H54 (cell line): ENCODE results near the gene FAM174C.
"Not testable (repeated sequence)": the region's sequence is repeated elsewhere in the genome, so short reads cannot be mapped to it uniquely, and the experiment has no call there.

Experiments
- DNase-seq: peaks from one replicate; pipeline ENCODE4 v3.0.0; 2011; ENCODE audit warnings: low spot score, mixed read lengths; ENCODE audit not compliant: insufficient read length
- FAIRE-seq: peaks from 3 replicates; lab custom pipeline; 2011; peaks lifted over from hg19 to GRCh38; lab: Jason Lieb, UNC
- POLR2A ChIP-seq: IDR thresholded peaks from 2 replicates; pipeline ENCODE4 v1.6.1; 2011; ENCODE audit warnings: low read depth, mild to moderate bottlenecking, low read length

The FAM174C gene

DNA sequence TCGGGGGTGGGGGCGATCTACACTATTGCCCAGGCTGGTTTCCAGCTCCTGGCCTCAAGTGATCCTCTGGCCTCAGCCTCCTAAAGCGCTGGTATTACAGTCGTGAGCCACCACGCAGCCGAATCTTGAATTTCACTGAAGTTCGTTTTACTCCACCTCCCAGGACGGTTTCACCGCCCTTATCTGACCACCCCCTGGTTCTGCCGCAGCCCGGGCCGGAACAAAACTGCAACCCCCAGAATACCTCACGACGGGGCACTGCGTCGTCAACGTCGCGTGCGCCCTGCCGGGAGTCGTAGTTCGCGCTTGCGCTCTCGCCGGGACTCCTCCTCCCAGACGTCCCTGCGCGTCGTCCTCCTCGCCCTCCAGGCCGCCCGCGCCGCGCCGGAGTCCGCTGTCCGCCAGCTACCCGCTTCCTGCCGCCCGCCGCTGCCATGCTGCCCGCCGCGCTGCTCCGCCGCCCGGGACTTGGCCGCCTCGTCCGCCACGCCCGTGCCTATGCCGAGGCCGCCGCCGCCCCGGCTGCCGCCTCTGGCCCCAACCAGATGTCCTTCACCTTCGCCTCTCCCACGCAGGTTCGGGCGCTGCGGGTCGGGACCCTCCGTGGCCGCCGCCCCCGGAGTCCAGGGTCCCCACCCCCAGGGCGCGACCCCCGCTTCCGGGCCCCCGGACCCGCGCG lies 33.8 kb upstream of the FAM174C start, which contains the start of gene ATP5F1D:
TSS of gene ATP5F1D (plus strand) at position 335 of the 679 bp plus-strand sequence. CDS start at position 435, 100 bp downstream.
- TF ChIP-seq POLR2A = peak; percentile 86
- DNase-seq = peak; percentile 98
- peak; percentile 72 for FAIRE-seq

- peak; percentile 91 for DNase-seq
- no peak for TF ChIP-seq POLR2A
- FAIRE-seq = no peak
Measured at GRCh38 chr19:1243768-1244692, 31.3 kb upstream of the FAM174C start.

- FAIRE-seq (no peak), DNase-seq (peak; percentile 74)
- TF ChIP-seq POLR2A = no peak
Measured at GRCh38 chr19:1244693-1245451, 30.5 kb upstream of the FAM174C start.

DNA sequence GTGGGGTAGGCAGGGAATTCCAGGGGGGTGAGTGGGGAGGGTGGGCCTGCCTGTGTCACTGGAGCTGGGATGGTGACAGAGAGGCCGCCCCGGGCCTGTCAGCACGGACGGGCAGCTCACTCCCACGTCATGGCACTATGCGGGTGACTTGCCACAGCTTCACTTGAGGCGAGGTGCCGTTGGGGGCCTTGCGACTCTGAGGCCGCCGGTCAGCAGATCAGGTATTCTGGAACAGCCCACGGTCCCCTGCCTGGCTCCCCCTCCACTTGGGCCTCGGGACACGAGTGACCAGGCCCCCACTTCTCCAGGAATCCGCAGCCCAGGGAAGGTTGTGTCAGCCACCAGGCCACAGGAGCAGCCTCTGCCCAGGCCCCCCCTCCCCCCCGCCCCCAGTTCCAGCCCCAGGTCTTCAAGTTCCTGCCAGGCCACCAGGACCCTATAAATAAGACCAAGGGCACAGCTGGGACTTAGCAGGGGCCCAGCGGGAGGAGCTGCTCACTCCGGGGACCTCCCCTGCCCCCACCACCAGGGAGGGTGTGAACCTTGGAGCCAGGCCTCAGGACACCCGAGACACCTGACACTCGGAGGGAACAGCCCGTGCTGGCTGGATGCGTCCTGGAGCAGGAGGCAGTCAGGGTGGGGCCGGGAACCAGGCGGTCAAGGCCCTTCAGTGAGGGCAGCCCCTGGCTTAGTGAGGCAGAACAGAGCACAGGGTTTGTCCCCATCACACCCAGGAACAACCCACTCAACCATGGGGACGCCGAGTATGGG lies 29.7 kb upstream of the FAM174C start:
- FAIRE-seq (no peak), DNase-seq (no peak)
- TF ChIP-seq POLR2A = no peak

DNA sequence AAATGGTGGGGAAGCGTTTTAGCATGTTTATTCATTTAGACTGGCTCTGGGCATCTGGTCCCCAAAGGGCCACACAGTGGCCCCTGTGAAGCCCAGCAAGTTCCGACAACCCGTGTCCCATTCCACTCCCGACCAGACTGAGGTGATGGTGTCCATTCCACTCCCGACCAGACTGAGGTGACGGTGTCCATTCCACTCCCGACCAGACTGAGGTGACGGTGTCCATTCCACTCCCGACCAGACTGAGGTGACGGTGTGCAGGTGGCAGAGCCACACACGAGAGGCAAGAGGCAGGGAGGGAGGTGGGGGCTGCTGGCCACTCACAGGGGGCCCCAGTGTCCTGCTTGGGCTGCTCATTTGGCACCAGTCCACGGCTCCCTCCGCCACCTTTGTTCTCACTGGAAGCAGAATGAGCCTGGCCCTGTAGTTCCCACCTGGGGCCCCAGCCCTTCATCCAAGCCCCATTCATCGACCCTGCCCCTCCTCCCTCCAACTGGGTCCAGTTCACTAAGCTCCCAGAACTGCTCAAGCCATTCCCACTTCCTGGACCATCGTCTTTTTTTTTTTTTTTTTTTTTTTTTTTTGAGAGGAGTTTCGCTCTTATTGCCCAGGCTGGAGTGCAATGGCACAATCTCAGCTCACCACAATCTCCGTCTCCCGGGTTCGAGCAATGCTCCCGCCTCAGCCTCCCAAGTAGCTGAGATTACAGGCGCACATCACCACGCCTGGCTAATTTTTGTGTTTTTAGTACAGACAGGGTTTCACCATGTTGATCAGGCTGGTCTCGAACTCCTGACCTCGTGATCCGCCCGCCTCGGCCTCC lies 28.9 kb upstream of the FAM174C start:
- FAIRE-seq, DNase-seq: not testable (repeated sequence)

DNA sequence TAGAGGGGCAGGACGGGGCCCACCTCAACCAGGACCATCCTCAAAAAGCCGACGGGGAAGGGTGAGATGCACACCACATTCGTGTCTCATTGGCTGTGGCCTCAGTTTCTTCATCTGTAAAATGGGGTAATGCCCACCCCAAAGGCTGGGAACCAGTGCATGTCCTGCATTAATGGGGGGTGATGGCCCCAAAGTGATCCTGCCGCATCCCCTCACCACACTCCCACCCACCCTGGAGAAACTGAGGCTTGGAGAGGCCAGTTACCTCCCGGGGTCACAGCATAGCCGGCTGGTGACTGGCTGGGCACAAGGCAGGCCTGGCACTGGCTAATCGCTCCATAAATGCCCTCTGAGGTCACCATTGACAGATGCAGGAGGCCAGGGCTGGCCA lies 27.6 kb upstream of the FAM174C start:
- FAIRE-seq (no peak), DNase-seq (peak; percentile 72)
- no peak for TF ChIP-seq POLR2A

DNA sequence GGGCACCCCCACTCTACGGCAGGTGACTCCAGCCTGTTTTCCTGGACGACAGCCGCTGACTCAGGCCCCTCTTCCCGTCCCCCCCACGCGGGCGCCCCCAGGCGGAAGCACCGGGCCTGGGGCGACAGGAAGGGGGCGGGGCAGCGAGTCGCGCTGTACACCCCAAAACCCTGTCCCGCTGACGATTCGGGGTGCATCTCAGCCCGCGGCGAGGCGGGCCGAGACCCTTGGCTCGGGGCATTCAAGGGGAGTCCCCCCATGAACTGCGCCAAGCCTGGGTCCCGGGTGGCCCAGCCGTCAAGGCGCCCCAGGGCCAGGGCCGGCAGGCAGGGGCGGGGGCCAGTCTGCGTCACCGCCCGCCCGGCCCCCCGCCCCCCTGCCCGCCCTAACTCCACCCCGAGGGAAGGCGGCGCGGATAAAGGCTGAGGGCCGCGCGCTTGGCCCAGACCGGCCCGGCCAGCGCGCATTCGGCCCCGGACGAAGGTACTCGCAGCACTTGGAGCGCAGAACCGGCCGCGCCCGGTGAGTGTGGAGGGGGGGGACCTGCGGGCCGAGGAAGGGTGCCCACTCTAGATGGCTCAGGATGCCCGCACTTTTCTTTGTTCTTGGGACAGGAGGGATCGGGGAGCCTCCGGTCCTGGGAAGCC lies 27.1 kb upstream of the FAM174C start, which contains the start of gene MIDN:
TSS of gene MIDN (plus strand) at position 445 of the 647 bp plus-strand sequence. CDS start 1,714 bp downstream, outside the sequence.
- DNase-seq (peak; percentile 78), FAIRE-seq (no peak)
- TF ChIP-seq POLR2A = peak; percentile 90

GRCh38 chr19:1248786-1249297 lies 26.5 kb upstream of the FAM174C start:
- DNase-seq (peak; percentile 69), FAIRE-seq (no peak)
- TF ChIP-seq POLR2A = no peak

DNA sequence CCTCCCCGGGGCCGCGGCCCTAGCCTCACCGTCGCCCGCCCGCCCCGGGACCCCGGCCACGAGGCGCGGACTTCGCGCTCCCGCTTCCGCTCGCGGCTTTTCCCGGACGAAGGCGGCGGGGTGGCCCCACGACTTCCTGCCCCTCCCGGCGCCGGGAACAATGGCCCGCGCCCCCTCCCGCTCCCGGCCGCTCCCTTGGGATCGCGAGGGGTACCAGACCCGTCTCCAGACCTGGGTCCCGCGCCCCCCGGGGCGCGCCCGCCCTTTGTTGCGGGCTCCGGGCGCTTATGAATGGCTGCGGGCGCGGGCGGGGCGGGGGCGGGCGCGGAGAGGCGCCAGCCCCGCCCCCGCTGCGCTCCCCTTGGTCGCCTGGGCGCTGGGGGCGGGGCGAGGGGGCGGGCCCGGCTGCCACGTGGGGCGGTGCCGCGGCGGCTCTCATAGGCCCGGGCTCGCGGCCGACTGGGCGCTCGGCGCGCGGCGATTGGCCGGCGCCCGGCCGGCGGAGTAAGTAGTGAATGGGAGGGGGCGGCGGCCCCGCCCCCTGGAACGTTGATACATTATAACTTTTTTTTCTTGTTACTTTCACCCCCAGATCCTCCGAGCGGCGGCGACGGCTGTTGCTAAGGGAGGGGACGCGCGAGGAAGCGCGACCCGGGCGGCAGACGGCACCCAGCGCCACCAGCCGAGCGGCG lies 25.9 kb upstream of the FAM174C start:
- TF ChIP-seq POLR2A = peak; percentile 97
- no peak for FAIRE-seq
- peak; percentile 79 for DNase-seq

GRCh38 chr19:1249990-1250436 lies 25.3 kb upstream of the FAM174C start:
- FAIRE-seq = no peak
- no peak for TF ChIP-seq POLR2A
- DNase-seq = no peak
